ENCODE measurements around the gene ZNF500.

ZNF500 gene

DNA sequence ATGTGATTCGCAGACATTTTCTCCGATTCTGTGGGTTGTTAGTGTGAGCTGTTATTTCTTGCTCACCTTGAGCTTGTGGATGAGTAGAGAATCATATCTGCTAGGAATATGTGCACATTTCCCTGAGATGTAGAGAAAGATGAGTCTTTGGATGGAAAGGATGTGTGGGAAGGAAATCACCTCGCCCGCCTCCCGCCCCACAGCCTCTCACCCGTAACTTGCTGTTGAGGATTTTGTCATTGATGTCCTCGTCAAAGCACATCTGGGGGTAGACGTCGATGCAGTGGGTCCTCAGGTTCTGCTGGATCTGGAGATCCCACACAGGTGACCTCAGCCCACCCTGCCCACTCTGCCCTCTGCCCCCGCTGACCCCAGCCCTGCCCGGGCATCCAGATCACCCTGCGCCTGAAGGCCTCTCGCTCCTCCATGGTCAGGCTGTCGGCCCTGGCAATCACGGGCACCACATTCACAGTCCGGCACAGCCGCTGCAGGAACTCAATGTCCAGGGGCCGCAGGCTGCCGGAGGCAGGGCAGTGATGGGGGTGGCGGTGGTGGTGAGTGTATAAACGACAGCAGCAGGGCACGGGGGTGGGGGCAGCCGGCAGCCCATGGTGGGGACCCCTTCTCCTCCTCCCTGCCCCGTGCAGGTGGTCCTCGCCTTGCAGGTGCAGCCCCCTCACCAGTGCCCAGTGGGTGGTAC is 16.4 kb upstream of the ZNF500 start:
- no peak for DNase-seq (ENCODE audit: insufficient read length)
- no peak for FAIRE-seq
- TF ChIP-seq POLR2A (IDR thresholded peaks at IDR 0.05; ENCODE audit: low read depth, low read length) (no peak), TAF1 (IDR thresholded peaks at IDR 0.05; ENCODE audit: borderline replicate concordance, low read depth, low read length) (no peak), POLR2AphosphoS5 (IDR thresholded peaks at IDR 0.05; ENCODE audit: low read depth, low read length) (no peak)

DNA sequence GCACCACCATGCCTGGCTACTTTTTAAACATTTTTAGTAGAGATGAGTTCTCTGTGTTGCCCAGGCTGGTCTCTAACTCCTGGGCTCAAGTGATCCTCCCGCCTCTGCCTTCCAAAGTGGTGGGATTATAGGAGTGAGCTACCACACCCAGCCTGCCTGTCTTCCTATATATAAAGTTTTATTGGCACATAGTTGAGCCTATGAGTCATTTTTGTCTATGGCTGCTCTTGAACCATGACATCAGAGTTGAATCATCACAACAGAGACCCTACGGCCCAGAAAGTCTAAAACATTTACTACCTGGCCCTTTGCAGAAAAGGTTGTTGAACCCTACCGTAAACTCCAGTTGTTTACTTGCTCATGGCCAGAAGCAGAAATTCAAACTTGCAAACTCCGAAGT is 13.3 kb upstream of the ZNF500 start:
- FAIRE-seq = no peak
- DNase-seq (ENCODE audit: insufficient read length) = no peak
- no peak for TF ChIP-seq POLR2A (IDR thresholded peaks at IDR 0.05; ENCODE audit: low read depth, low read length)
- no peak for TF ChIP-seq POLR2AphosphoS5 (IDR thresholded peaks at IDR 0.05; ENCODE audit: low read depth, low read length)
- no peak for TF ChIP-seq TAF1 (IDR thresholded peaks at IDR 0.05; ENCODE audit: borderline replicate concordance, low read depth, low read length)

DNA sequence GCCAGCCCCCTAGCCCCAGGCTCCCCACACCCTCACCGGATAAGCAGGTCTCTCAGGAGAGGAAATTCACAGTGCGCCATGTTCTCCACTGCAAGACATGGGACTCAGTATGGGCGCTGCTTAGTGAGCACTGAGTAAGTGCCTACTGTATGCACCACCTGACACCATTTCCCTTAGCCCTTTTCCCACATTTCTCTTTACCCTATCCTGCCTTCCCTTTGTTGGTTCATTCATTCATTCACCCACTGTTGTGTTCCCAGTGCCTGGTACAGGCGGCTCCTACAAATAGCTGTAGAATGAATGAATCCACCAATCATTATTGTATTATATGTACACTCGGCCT is 11.1 kb upstream of the ZNF500 start:
- no peak for DNase-seq (ENCODE audit: insufficient read length)
- no peak for FAIRE-seq
- TF ChIP-seq POLR2AphosphoS5 (IDR thresholded peaks at IDR 0.05; ENCODE audit: low read depth, low read length) (no peak), POLR2A (IDR thresholded peaks at IDR 0.05; ENCODE audit: low read depth, low read length) (no peak), TAF1 (IDR thresholded peaks at IDR 0.05; ENCODE audit: borderline replicate concordance, low read depth, low read length) (no peak)

DNA sequence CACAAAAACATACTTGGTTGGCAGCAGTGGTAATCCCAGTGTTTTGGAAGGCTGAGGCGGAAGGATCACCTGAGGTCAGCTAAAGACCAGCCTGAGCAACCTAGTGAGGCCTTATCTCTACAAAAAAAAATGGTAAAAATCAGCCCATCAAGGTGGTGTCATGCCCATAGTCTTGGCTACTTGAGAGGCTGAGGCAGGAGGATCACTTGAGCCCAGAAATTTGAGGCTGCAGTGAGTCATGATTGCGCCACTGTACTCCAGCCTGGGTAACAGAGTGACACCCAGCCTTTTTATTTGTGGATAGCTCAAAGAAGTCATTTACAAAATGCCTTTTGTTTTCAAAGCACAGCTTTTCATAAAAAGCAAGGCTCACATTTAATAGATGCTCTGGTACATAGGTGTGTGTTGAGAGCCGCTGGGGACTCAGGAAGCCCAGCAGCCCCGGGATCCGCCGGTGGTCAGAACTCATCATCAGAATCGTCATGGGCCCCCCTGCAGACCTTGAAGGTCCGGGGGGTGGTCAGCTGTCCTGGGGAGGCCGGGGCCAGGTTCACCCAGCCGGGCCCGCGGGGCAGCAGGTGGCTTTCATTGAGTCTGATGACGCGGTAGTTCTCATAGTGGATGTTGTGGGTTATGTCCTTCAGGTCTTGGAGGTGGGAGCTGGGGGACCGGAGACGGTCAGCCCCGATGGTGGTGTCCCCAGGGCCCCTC is 10.5 kb upstream of the ZNF500 start:
- FAIRE-seq (no peak), DNase-seq (ENCODE audit: insufficient read length) (no peak)
- TF ChIP-seq POLR2AphosphoS5 (IDR thresholded peaks at IDR 0.05; ENCODE audit: low read depth, low read length) (no peak), TAF1 (IDR thresholded peaks at IDR 0.05; ENCODE audit: borderline replicate concordance, low read depth, low read length) (no peak), POLR2A (IDR thresholded peaks at IDR 0.05; ENCODE audit: low read depth, low read length) (no peak)

DNA sequence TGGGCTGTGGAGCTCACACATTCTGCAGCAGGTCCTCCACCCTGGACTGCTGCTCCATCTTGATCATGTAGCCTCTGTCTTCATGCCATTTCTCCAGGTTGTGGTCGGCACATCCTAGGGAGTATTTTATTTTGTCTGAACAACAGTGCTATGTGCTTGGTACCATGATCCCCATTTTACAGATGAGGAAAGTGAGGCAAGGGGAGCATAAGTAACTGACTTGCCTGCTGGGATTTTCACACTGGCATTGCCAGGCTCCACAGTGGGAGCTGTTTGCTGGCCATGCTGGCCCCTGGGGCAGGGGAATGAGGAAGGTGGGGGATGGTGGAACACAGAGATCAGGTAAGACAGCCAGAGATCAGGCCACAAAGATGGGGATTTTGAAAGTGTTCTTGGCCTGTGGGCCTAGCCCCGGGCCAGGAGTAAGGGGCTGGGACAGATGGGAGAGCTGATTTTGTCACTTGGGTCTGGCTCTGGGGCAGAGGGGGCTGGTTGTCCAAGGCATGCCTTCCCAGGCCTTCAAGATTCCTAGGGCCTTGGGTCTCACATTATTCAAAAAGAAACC is 9.3 kb upstream of the ZNF500 start:
- TF ChIP-seq POLR2A (IDR thresholded peaks at IDR 0.05; ENCODE audit: low read depth, low read length) (no peak), POLR2AphosphoS5 (IDR thresholded peaks at IDR 0.05; ENCODE audit: low read depth, low read length) (no peak), TAF1 (IDR thresholded peaks at IDR 0.05; ENCODE audit: borderline replicate concordance, low read depth, low read length) (no peak)
- FAIRE-seq = no peak
- no peak for DNase-seq (ENCODE audit: insufficient read length)

DNA sequence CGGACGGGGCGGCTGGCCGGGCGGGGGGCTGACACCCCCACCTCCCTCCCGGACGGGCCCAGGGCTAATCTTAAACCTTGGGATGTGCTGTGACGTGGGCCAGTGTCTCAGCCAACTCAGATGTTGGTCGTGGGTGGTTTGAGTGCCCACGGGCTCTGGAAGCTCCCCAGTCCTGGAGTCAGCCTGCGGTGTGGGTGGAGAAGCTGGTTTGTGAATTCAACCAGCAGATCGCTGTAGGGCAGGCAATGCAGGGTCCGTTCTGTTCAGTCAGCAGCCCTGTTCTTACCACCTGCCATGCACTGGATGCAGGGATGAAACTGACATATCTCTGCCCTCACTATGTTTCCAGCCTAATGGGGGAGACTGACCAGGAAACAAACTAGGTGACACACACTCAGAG is 8.0 kb upstream of the ZNF500 start:
- FAIRE-seq (no peak), DNase-seq (ENCODE audit: insufficient read length) (no peak)
- TF ChIP-seq POLR2A (IDR thresholded peaks at IDR 0.05; ENCODE audit: low read depth, low read length) (no peak), POLR2AphosphoS5 (IDR thresholded peaks at IDR 0.05; ENCODE audit: low read depth, low read length) (no peak), TAF1 (IDR thresholded peaks at IDR 0.05; ENCODE audit: borderline replicate concordance, low read depth, low read length) (no peak)

DNA sequence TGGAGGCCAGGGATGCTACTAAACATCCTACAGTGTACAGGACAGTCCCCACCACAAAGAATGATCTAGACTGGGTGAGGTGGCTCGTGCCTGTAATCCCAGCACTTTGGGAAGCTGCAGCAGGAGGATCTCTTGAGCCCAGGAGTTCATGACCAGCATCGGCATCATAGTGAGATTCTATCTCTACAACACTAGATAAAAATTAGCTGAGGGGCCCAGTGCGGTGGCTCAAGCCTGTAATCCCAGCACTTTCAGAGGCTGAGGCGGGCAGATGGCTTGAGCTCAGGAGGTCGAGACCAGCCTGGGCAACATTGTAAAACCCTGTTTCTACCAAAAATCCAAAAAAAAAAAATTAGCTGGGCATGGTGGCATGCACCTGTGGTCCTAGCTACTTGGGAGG is 5.4 kb upstream of the ZNF500 start:
- TF ChIP-seq POLR2A (IDR thresholded peaks at IDR 0.05; ENCODE audit: low read depth, low read length) (no peak), POLR2AphosphoS5 (IDR thresholded peaks at IDR 0.05; ENCODE audit: low read depth, low read length) (no peak), TAF1 (IDR thresholded peaks at IDR 0.05; ENCODE audit: borderline replicate concordance, low read depth, low read length) (no peak)
- FAIRE-seq (no peak), DNase-seq (ENCODE audit: insufficient read length) (no peak)

DNA sequence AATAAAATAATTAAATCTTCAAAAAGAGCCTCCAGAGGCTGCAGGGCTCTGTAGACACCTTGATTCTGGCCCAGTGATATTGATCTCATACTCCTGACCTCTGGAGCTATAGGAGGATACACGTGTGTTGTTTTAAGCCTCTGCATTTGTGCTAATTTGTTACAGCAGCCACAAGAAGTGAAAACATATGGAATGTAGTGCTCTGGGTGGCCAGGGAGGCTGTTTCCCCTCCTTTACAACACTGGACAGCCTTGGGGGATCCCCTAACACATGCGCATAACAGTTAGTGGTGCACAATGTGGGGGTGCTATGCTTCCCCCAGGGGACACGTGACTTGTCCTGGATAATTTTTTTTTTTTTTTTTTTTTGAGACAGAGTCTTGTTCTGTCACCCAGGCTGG is 4.7 kb upstream of the ZNF500 start:
- DNase-seq (ENCODE audit: insufficient read length) (no peak), FAIRE-seq (no peak)
- TF ChIP-seq TAF1 (IDR thresholded peaks at IDR 0.05; ENCODE audit: borderline replicate concordance, low read depth, low read length) (no peak), POLR2AphosphoS5 (IDR thresholded peaks at IDR 0.05; ENCODE audit: low read depth, low read length) (no peak), POLR2A (IDR thresholded peaks at IDR 0.05; ENCODE audit: low read depth, low read length) (no peak)

DNA sequence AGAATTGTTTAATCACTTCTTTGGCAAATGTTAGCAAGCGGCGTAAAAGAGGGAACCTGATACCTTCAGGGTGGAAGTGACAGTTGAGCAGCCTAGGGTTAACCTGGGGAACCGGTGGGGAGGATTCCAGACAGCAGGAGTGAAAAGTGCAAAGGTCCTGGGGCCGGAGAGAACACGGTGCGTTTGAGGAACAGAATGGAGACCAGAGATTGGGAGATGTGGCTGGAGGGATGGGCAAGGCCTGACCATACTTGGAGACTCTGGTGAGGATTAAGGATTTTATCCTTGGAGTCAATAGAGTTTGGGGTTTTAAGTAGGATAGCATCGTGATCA is 2.3 kb upstream of the ZNF500 start:
- no peak for DNase-seq (ENCODE audit: insufficient read length)
- no peak for FAIRE-seq
- TF ChIP-seq POLR2AphosphoS5 (IDR thresholded peaks at IDR 0.05; ENCODE audit: low read depth, low read length) (no peak), POLR2A (IDR thresholded peaks at IDR 0.05; ENCODE audit: low read depth, low read length) (no peak), TAF1 (IDR thresholded peaks at IDR 0.05; ENCODE audit: borderline replicate concordance, low read depth, low read length) (no peak)

DNA sequence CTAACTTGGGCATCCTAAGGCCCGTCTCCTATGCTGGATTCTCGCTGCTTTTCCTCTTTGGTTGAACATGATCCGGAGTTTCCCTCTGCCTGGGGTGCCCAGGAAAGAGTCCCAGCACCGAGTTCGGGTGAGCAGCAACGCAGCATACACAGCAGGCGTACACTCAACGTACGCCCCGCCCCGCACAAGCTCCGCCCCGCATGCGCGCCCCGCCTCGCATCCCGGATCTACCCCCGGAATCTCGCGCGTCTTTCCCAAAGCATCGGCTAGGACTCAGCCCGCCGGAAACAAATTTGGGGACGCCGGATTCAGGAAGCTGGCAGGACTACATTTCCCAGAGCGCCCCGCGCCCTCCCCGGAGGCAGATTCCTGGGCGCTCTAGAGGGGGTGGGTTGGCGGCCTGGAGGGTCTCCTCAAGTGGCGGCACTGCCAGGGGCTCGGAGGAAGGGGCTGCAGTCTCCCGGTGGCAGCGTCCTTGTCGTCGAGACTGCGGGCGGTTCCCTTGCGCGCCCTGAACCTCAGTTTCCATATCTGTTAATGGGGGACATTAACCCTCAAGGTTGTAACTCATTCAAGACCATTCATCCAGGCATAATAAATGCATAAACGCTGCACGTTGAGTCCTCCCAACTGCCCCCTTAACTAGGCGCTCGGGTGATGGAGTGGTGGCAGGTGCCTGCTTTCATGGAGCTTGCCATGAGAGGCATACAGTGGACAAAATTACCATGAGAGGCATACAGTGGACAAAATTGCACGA is 1.8 kb upstream of the ZNF500 start:
- TF ChIP-seq POLR2A (IDR thresholded peaks at IDR 0.05; ENCODE audit: low read depth, low read length) = peak; percentile 73; the same call in 1 of the 2 replicates
- no peak for TF ChIP-seq TAF1 (IDR thresholded peaks at IDR 0.05; ENCODE audit: borderline replicate concordance, low read depth, low read length)
- 0 out of 2 replicates have a peak, but pooled peaks have one; percentile 25 for TF ChIP-seq POLR2AphosphoS5 (IDR thresholded peaks at IDR 0.05; ENCODE audit: low read depth, low read length)
- peak; percentile 94 for FAIRE-seq
- DNase-seq (ENCODE audit: insufficient read length) = peak; percentile 78

DNA sequence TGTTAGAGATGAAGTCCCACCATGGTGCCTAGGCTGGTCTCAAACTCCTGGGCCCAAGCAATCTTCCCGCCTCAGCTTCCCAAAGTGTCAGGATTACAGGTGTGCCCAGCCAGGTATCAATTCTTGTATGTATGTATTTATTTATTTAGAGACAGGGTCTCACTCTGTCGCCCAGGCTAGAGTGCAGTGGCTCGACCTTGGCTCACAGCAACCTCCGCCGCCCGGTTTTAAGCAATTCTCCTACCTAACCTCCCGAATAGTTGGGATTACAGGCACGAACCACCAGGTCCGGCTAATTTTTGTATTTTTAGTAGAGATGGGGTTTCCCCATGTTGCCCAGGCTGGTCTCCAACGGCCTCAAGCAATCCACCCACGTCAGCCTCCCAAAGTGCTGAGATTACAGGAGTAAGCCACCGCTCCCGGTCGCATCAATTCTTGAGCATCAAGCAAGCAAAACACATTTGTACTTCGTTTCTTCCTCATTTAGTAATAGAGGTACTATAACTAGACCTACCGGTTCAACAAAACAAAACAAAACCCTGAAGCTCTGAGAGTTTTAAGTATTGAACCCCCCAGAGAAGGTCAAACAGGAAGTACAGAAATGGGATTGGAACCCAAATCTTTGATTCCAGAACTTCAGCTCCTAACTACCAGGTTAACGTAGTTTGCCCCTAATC is 1.0 kb upstream of the ZNF500 start:
- TF ChIP-seq POLR2A (IDR thresholded peaks at IDR 0.05; ENCODE audit: low read depth, low read length) (no peak), POLR2AphosphoS5 (IDR thresholded peaks at IDR 0.05; ENCODE audit: low read depth, low read length) (no peak), TAF1 (IDR thresholded peaks at IDR 0.05; ENCODE audit: borderline replicate concordance, low read depth, low read length) (no peak)
- no peak for DNase-seq (ENCODE audit: insufficient read length)
- no peak for FAIRE-seq

All from GM12892 (cell line).